Measurements from ENCODE around the gene FHIT. TPM values are rescaled to one million over a fixed set of nuclear protein-coding genes. Genes with fewer than 3 reads are reported as not detected.

FHIT gene
- total and polyA plus RNA-seq, 2 of the 4 experiments (the other 2 are of a cell fraction), result 0.07 TPM; not detected in 1

- no TSS peak for BruUV-seq (replicated peaks)
- Histone ChIP-seq H3K27me3 (ENCODE audit: control insufficient read depth, insufficient read depth, low read length) (no peaks in the 10 kb centered on the region), H3K36me3 (ENCODE audit: control insufficient read depth, insufficient read depth, low read length) (no peaks in the 10 kb centered on the region), H2BK20ac (ENCODE audit: low read depth, low read length) (no peak overlapping the region), H2BK120ac (ENCODE audit: low read depth, low read length) (no peak overlapping the region), H3K14ac (replicated peaks; ENCODE audit: low read depth, low read length) (no peak overlapping the region), H2AK5ac (ENCODE audit: low read depth, low read length) (no peak overlapping the region), H2AFZ (replicated peaks; ENCODE audit: low read length, poor library complexity) (no peak overlapping the region), H2BK5ac (ENCODE audit: low read depth, low read length, poor library complexity, severe bottlenecking) (no peak overlapping the region), H4K91ac (ENCODE audit: insufficient read depth, low read depth, low read length) (no peak overlapping the region), H3K56ac (ENCODE audit: extremely low read depth, insufficient read depth, low read length) (no peak overlapping the region), H3K4me2 (ENCODE audit: low read depth, low read length) (no peak overlapping the region), H4K20me1 (ENCODE audit: insufficient read depth, low read length) (no peaks in the 10 kb centered on the region), H4K5ac (ENCODE audit: low read depth, low read length) (no peak overlapping the region), H3K4ac (ENCODE audit: low read depth, low read length) (no peak overlapping the region), H2AK9ac (replicated peaks; ENCODE audit: low read depth, low read length, poor library complexity) (no peak overlapping the region), H3K9me3 (ENCODE audit: control insufficient read depth, insufficient read depth, low read length) (no peaks in the 10 kb centered on the region), H3K4me1 (ENCODE audit: control insufficient read depth, insufficient read depth, low read length) (no peaks in the 10 kb centered on the region), H3K23ac (ENCODE audit: low read depth, low read length) (no peak overlapping the region), H4K8ac (ENCODE audit: low read depth in 2 of 2, low read length in 2 of 2) (no peak overlapping the region), H3K9me1 (ENCODE audit: insufficient read depth, low read length) (no peaks in the 10 kb centered on the region), H2BK15ac (ENCODE audit: low read depth, low read length) (no peak overlapping the region), H3K79me1 (ENCODE audit: low read depth in 1 of 2, low read length in 2 of 2) (no peaks in the 10 kb centered on the region), H3K4me3 (ENCODE audit: insufficient read depth, low read depth, low read length) (no peak overlapping the region), H3K9ac (ENCODE audit: low read depth, low read length) (no peak overlapping the region), H3K18ac (ENCODE audit: low read depth, low read length) (no peak overlapping the region), H3K27ac (ENCODE audit: insufficient read depth, low read length) (no peak overlapping the region)
- DNase-seq, result no peak
- ChIA-PET CTCF (no interaction called here), POLR2A (ENCODE audit: unreplicated experiment) (no interaction called here)
- intact Hi-C loops (cut with micrococcal nuclease) (no loop called here), in situ Hi-C loops (cut with MboI; ENCODE audit: low sequenced_read_pairs) (no loop called here), dilution Hi-C loops (cut with HindIII; ENCODE audit: low sequenced_read_pairs, unreplicated experiment) (no loop called here)
- WGBS, 2 experiments (ENCODE audit: extremely low coverage in 2 of 2, insufficient read length in 1 of 2), result 89% methylated on average over 2 of the region's 6 CpGs; no CpG with 5 or more reads in 1 of the 2 experiments
- ATAC-seq (ENCODE audit: low read depth), result no peak
- TF ChIP-seq MAZ (IDR thresholded peaks at IDR 0.05; ENCODE audit: borderline replicate concordance, low read depth, low read length) (no peak), MXI1 (IDR thresholded peaks at IDR 0.05; ENCODE audit: borderline replicate concordance, low read depth, low read length) (no peak), CHD1 (IDR thresholded peaks at IDR 0.05; ENCODE audit: low read depth, low read length) (no peak), RCOR1 (IDR thresholded peaks at IDR 0.05; ENCODE audit: insufficient replicate concordance, low read length) (no peak), ELK1 (IDR thresholded peaks at IDR 0.05; ENCODE audit: borderline replicate concordance, low read depth, low read length) (no peak), FOS (IDR thresholded peaks at IDR 0.05; ENCODE audit: low read depth, low read length) (no peak), CEBPB (IDR thresholded peaks at IDR 0.05; ENCODE audit: low read depth, low read length) (no peak), RAD21 (IDR thresholded peaks at IDR 0.05; ENCODE audit: low read length) (no peak), NFE2L2 (IDR thresholded peaks at IDR 0.05; ENCODE audit: low read depth, low read length) (no peak), USF2 (IDR thresholded peaks at IDR 0.05; ENCODE audit: low read depth, low read length) (no peak), RFX5 (IDR thresholded peaks at IDR 0.05; ENCODE audit: low read depth, low read length) (no peak), POLR2A (IDR thresholded peaks at IDR 0.05; ENCODE audit: low read depth, low read length) (no peak), CTCF (conservative IDR thresholded peaks at IDR 0.05; ENCODE audit: low read depth, low read length) (no peak), BHLHE40 (IDR thresholded peaks at IDR 0.05; ENCODE audit: low read depth, low read length) (no peak), SMC3 (IDR thresholded peaks at IDR 0.05; ENCODE audit: low read depth, low read length) (no peak)
Observed at GRCh38 chr3:60001369-60001768, 1249.9 kb downstream of the FHIT start.
